DND-41 (cell line): ENCODE data around the gene FUT3.

ENCODE experiments used
- ATAC-seq: fragments of 200-7000 bp; cut with Tn5 transposase; 3 replicates; pipeline ENCODE4 v1.9.1; 2021; ENCODE audit warnings: low read depth; ENCODE audit not compliant: insufficient read depth
- DNase-seq: peaks from one replicate; pipeline ENCODE4 v3.0.0-alpha.2; 2020
- H2AFZ ChIP-seq: 2 replicates; pipeline ENCODE4 v1.6.0; 2012; ENCODE audit warnings: low read depth, low read length
- H3K27ac ChIP-seq: 2 replicates; pipeline ENCODE4 v1.5.1; 2012; ENCODE audit warnings: low read length, inconsistent platforms
- H3K27me3 ChIP-seq: fragments of 200-600 bp; sonication (generic); 2 replicates; pipeline ENCODE4 v1.6.0; 2012; ENCODE audit warnings: low read length, mild to moderate bottlenecking, inconsistent platforms; ENCODE audit not compliant: insufficient read depth, poor library complexity
- H3K36me3 ChIP-seq: 2 replicates; pipeline ENCODE4 v1.5.1; 2012; ENCODE audit warnings: low read length, inconsistent platforms; ENCODE audit not compliant: insufficient read depth
- H3K4me1 ChIP-seq: 2 replicates; pipeline ENCODE4 v1.5.1; 2012; ENCODE audit warnings: mild to moderate bottlenecking, low read length; ENCODE audit not compliant: insufficient read depth
- H3K4me2 ChIP-seq: 2 replicates; pipeline ENCODE4 v1.6.0; 2012; ENCODE audit warnings: mild to moderate bottlenecking, moderate library complexity, low read length, inconsistent platforms; ENCODE audit not compliant: insufficient read depth
- H3K4me3 ChIP-seq, 2 experiments: fragments of 200-600 bp in 1 of 2; shearing (Covaris generic) in 1 of 2; 2 replicates each; pipeline ENCODE4 v1.5.1; 2012 to 2016; ENCODE audit warnings: inconsistent platforms in 2 of 2, low read length in 2 of 2, mild to moderate bottlenecking in 2 of 2, low read depth in 1 of 2, moderate library complexity in 1 of 2
- H3K79me2 ChIP-seq: 2 replicates; pipeline ENCODE4 v1.6.0; 2012; ENCODE audit warnings: low read length, inconsistent platforms; ENCODE audit not compliant: insufficient read depth
- H3K9ac ChIP-seq: 2 replicates; pipeline ENCODE4 v1.6.0; 2012; ENCODE audit warnings: low read depth, mild to moderate bottlenecking, inconsistent platforms, low read length, moderate library complexity
- H3K9me3 ChIP-seq: 2 replicates; pipeline ENCODE4 v1.5.1; 2012; ENCODE audit warnings: low read length, moderate library complexity, mild to moderate bottlenecking, inconsistent platforms; ENCODE audit not compliant: insufficient read depth, severe bottlenecking
- H4K20me1 ChIP-seq: 2 replicates; pipeline ENCODE4 v1.6.0; 2012; ENCODE audit warnings: low read length; ENCODE audit not compliant: insufficient read depth
- EZH2 ChIP-seq: IDR thresholded peaks from 3 replicates; pipeline ENCODE4 v1.6.1; 2012; ENCODE audit warnings: borderline replicate concordance, low read depth, mild to moderate bottlenecking, moderate library complexity, low read length, inconsistent platforms; ENCODE audit not compliant: severe bottlenecking
- TF ChIP-seq, protein P1 (sequence below): IDR thresholded peaks from 2 replicates; pipeline ENCODE4 v1.5.1; 2012; ENCODE audit warnings: borderline replicate concordance, low read length, moderate library complexity, mild to moderate bottlenecking; ENCODE audit not compliant: poor library complexity, severe bottlenecking; ENCODE audit errors: extremely low read depth

The FUT3 gene

DNA sequence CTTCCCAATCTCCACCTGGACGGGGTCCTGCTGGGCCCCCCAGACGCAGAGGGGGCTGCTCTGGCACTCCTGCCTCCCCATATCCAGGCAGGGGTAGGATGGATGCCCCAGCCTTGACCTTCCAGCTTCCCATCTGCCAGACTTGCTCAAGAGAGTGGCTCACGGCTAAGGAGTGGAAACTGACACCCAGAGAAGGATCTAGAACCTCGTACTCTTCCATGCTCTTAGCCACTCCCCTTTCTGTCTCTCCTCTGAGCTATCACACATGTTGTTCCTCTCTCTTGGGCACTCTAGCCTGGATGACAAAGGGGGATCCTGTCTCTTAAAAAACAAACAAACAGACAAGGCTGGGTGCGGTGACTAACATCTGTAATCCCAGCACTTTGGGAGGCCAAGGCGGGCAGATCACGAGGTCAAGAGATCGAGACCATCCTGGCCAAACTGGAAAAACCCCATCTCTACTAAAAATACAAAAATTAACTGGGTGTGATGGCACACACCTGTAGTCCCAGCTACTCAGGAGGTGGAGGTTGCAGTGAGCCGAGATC lies 31.2 kb upstream of the FUT3 start:
- Histone ChIP-seq H3K4me3 (no peak overlapping the region), H3K9ac (no peak overlapping the region), H3K4me1 (no peaks in the 10 kb centered on the region), H3K36me3 (no peaks in the 10 kb centered on the region), H3K79me2 (no peaks in the 10 kb centered on the region), H4K20me1 (no peaks in the 10 kb centered on the region), H2AFZ (no peak overlapping the region), H3K27ac (no peak overlapping the region), H3K4me2 (no peak overlapping the region), H3K27me3 (no peaks in the 10 kb centered on the region), H3K9me3 (no peaks in the 10 kb centered on the region)
- no peak for DNase-seq
- ATAC-seq, result no peak
- TF ChIP-seq EZH2, result no peak
- TF ChIP-seq, protein P1, sequence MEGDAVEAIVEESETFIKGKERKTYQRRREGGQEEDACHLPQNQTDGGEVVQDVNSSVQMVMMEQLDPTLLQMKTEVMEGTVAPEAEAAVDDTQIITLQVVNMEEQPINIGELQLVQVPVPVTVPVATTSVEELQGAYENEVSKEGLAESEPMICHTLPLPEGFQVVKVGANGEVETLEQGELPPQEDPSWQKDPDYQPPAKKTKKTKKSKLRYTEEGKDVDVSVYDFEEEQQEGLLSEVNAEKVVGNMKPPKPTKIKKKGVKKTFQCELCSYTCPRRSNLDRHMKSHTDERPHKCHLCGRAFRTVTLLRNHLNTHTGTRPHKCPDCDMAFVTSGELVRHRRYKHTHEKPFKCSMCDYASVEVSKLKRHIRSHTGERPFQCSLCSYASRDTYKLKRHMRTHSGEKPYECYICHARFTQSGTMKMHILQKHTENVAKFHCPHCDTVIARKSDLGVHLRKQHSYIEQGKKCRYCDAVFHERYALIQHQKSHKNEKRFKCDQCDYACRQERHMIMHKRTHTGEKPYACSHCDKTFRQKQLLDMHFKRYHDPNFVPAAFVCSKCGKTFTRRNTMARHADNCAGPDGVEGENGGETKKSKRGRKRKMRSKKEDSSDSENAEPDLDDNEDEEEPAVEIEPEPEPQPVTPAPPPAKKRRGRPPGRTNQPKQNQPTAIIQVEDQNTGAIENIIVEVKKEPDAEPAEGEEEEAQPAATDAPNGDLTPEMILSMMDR, result no peak

DNA sequence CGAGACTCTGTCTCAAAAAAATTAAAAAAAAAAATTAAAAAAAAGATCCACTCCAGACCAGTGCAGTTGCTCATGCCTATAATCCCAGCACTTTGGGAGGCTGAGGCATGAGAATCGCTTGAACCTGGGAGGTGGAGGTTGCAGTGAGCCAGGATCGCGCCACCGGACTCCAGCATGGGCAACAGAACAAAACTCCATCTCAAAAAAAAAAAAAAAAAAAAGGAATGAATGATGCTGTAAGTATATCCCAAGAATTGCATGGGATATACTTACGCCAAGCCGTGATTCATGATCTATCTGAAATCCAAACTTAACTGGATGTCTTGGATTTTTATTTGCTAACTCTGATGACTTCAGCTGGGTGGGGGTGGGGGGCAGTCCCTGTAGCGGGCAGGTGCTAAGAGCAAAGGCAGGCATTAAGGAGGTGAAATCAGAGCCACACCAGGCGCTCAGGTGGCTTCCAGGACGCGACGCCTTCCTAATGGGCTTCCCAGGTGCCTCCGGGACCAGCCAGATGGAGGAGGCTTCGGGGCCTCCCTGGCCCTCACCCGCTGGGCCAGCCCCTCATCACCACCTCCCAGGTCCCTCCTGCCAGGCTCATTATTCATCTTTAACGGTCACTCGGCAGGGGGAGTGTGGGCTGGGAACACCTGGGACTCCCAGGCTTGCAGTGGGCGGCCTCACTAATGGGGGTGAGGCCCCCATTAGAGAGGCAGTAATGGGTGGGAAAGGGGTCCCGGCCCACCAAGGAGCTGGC lies 30.5 kb upstream of the FUT3 start:
- Histone ChIP-seq H3K9ac (no peak overlapping the region), H4K20me1 (no peaks in the 10 kb centered on the region), H3K36me3 (no peaks in the 10 kb centered on the region), H3K79me2 (no peaks in the 10 kb centered on the region), H3K27ac (no peak overlapping the region), H3K9me3 (no peaks in the 10 kb centered on the region), H3K4me1 (no peaks in the 10 kb centered on the region), H3K4me3 (no peak overlapping the region), H2AFZ (no peak overlapping the region), H3K4me2 (no peak overlapping the region), H3K27me3 (no peaks in the 10 kb centered on the region)
- DNase-seq (no peak), ATAC-seq (no peak)
- TF ChIP-seq, protein P1, result no peak
- TF ChIP-seq EZH2, result no peak

DNA sequence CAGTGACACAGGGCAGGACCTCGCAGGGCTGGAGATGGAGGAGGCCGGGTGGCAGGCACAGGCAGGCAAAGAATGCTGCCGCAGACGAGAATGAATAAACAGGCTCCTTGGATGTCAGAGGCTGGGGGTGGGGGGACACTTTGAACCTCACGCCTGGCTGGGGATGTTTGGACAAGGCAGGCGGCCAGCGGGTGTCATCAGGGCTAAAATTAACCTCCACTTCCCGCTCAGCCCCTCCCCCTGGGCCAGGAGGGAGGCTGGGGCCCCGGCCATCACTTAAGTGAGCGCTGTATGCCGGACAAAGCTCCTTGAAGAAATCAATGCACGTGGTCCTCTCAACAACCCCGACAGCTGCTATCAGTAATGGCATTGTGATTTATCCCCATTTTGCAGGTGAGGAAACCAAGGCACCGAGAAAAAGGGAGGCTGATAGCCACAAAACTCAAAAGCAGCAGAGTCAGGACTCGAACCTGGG lies 29.4 kb upstream of the FUT3 start:
- Histone ChIP-seq H4K20me1 (no peaks in the 10 kb centered on the region), H3K27me3 (no peaks in the 10 kb centered on the region), H3K4me3 (no peak overlapping the region), H3K79me2 (no peaks in the 10 kb centered on the region), H3K9ac (no peak overlapping the region), H3K27ac (no peak overlapping the region), H2AFZ (no peak overlapping the region), H3K36me3 (no peaks in the 10 kb centered on the region), H3K9me3 (no peaks in the 10 kb centered on the region), H3K4me1 (no peaks in the 10 kb centered on the region), H3K4me2 (no peak overlapping the region)
- no peak for ATAC-seq
- DNase-seq, result no peak
- TF ChIP-seq, protein P1, result no peak
